ENCODE data around the gene HIPK4.
"Not testable (repeated sequence)": the region's sequence is repeated elsewhere in the genome, so short reads cannot be mapped to it uniquely, and the experiment has no call there.

The HIPK4 gene

DNA sequence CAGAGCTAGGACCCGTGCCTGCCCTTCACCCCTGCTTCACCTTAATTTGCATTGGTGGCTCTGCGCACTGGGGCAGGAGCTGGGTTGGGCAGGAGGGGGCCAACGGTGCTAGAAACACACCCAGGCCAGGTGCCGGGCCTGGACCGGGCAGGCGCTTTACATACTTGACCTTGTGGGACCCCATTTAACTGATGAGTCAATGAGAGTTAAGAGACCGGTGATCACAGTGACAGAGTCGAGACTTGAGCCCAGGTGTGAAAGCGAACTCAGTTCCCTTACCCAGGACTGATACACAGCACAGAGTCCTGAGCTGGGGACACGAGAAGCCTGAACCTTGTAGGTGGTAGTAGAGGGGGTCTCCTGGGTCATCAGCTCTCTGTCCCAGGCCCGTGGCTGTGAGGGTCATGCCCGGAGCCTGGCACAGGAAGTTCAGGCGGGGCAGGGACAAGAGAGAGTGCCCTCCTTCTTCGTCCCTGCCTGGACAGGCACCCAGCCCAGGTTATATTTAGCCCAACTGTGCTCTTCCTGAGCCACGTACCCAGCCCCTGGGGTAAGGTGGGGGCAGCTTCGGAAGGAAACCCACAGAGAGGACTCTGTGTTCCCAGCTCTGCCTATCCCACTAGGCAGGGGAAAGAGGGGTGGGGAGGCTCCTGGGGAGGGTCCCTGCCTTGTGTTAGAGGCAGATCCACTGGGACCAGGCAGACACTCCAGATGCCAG is 21.3 kb upstream of the HIPK4 start:
- H3K4me3 ChIP-seq (ENCODE audit: control insufficient read depth, low read depth, low read length), result no peak overlapping the region
- no peak for DNase-seq (ENCODE audit: low read depth)
- TF ChIP-seq CTCF (IDR thresholded peaks at IDR 0.05; ENCODE audit: control insufficient read depth, insufficient read depth, low read depth, low read length, missing control alignments), result no peak

DNA sequence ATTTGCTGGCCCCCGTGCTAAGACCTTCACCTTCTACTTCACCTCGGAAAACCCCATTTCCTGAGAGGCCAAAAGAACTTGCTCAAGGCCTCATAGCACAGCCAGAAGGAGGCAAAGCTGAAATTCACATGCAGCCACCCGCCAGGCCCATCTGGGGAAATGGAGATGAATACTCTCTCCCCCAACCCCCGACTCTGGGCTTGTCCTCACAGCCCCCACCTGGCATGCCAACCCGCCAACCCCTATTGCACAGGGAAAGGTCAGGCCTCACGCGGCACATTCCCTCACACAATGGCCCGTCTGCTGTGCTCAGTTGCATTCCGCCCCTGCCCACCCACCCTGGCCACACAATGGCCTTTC is 20.0 kb upstream of the HIPK4 start:
- H3K4me3 ChIP-seq (ENCODE audit: control insufficient read depth, low read depth, low read length), result no peak overlapping the region
- no peak for TF ChIP-seq CTCF (IDR thresholded peaks at IDR 0.05; ENCODE audit: control insufficient read depth, insufficient read depth, low read depth, low read length, missing control alignments)
- no peak for DNase-seq (ENCODE audit: low read depth)

DNA sequence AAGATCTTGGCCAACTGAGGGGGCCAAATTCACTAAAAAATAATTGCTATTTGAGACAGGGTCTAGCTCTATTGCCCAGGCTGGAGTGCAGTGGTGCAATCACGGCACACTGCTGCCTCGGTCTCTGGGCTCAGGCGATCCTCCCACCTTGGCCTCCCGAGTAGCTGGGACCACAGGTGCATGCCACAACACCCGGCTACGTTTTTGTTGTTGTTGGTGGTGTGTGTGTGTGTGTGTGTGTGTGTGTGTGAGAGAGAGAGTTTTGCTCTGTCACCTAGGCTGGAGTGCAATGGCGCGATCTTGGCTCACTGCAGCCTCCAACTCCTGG is 18.6 kb upstream of the HIPK4 start:
- not testable (repeated sequence) for H3K4me3 ChIP-seq (ENCODE audit: control insufficient read depth, low read depth, low read length); DNase-seq (ENCODE audit: low read depth)

DNA sequence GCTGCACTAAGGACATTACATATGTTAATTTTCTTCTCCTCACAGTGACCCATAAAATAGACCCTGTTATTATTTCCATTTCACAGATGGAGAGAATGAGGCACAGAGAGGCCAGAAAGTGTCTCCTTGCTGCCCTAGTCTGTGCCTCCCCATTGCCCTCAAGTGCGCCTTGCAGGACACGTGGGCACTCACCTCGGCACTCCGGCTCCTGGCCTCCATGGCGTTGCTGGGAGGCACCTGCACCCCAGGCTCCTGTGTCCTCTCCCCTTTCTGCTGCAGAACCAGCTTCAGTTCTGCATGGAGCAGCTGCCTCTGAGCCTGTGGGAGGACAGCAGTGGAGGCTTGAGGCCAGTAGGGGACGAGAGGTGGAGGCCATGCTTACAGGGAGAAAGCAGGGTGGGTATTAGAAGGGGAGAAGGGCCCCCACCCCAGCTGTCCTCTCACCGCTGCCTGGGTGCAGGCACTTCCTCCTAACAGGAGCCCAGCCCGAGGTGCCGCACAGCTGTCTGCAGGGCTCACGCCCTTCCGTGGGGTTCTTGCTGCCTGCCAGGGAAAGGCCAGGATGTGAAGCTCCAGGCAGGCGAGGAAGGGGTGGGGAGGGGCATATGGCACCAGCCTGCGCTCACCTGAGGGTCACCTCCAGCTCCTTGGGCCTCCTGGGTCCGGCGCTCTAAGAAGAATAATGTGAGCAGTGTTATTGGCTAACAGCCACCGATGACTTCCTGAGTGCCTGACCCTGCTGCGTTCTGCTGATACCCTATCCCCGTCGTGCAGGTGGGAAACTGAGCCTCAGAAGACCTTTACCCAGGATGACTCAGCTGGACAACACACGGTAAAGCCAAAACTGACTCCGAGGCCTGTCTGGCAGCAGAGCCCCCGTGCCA is 18.0 kb upstream of the HIPK4 start:
- H3K4me3 ChIP-seq (ENCODE audit: control insufficient read depth, low read depth, low read length), result no peak overlapping the region
- TF ChIP-seq CTCF (IDR thresholded peaks at IDR 0.05; ENCODE audit: control insufficient read depth, insufficient read depth, low read depth, low read length, missing control alignments), result no peak
- DNase-seq (ENCODE audit: low read depth), result no peak

GRCh38 chr19:40403262-40403984 is 13.4 kb upstream of the HIPK4 start:
- peak overlapping the region; percentile 71 for H3K4me3 ChIP-seq (ENCODE audit: control insufficient read depth, low read depth, low read length)
- DNase-seq (ENCODE audit: low read depth), result peak; percentile 40
- TF ChIP-seq CTCF (IDR thresholded peaks at IDR 0.05; ENCODE audit: control insufficient read depth, insufficient read depth, low read depth, low read length, missing control alignments), result no peak

DNA sequence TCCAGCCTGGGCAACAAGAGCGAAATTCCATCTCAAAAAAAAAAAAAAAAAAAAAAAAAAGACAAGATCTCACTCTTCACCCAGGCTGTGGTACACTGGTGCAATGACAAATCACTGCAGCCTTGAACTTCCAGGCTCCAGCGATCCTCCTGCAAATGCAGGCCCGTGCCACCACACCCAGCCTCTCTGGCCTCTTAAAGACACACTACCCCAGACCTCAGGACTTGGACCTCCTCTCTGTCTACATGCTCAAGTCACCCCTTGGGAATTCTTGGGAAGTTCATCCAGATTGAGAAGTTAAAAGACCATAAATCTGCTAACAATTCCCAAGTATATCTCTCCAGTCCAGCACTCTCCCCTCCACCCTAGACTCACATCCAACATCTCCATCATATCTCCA is 10.6 kb upstream of the HIPK4 start:
- no peak for DNase-seq (ENCODE audit: low read depth)
- H3K4me3 ChIP-seq (ENCODE audit: control insufficient read depth, low read depth, low read length), result no peak overlapping the region
- no peak for TF ChIP-seq CTCF (IDR thresholded peaks at IDR 0.05; ENCODE audit: control insufficient read depth, insufficient read depth, low read depth, low read length, missing control alignments)
